HG02678 (cell line): ENCODE results near the gene ALPI.
"Not testable (repeated sequence)": the region's sequence is repeated elsewhere in the genome, so short reads cannot be mapped to it uniquely, and the experiment has no call there.

Experiments used
- ATAC-seq: cut with Tn5 transposase; IDR thresholded peaks from one replicate; pipeline ENCODE4 v1.9.1; 2021; ENCODE audit warnings: mild to moderate bottlenecking, moderate library complexity; ENCODE audit not compliant: unreplicated experiment

The ALPI gene

DNA sequence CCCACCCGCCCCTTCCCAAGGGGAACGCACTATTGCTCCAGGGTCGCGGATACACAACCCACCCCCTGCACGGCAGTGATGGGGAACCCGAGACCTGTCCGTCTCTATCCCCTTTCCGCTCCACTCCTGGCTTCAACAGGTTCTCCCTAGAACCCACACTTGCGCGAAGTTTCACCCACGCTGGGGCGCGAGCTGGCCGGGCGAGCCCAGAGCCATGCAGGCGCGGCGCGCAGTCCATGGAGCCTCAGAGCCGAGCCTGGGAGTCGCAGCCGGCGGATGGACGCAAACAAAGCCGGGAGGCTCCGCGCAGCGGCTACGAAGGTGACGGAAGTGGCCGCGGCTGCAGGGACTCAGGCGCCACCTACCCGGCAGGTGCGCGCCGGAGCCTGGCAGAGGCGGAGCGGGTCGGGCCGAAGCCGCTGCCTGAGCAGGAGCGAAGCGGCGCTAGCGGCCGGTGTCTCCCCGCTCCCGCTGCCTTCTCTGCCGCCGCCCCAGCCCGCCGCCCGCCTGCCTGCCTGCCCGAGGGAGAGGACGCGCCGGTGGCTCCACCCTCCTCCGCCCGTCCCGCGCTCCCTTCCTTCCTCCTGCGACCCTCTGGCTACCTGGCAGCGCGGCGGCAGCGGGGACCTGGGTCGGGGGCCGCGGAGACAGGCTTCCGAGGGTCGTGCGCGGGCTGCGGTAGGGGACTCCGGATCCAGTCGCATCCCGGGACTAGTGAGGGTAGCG, 35.3 kb upstream of the ALPI start:
- no peak for ATAC-seq

DNA sequence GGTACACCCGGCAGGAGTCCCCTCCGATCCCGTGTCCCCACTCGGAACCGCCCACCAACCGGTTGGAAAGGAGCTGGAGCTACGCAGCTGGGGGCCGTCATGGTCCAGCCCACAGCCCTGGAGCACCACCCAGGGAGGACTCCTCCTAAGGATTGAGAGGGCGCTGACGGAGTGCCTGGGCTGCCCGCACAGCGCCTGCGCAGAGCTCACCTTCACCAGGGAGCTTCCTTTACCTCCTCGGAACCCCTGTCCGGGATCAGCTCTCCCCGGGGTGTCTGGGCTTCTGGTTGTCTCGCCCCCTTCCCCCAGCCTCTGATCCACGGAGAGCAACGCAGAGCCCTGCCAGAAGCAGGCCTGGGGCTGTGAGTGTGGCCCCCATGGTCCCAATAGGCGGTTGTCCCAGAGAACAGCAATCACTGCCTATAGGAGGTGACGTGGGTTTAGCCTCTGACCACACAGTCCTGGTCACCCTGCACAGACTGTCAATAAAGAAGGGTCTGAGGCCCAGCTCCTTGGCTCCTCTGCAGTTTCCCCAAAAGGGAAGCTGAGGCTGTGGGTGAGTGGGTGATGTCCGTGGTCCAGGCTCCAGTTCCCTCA, 34.7 kb upstream of the ALPI start:
- no peak for ATAC-seq

DNA sequence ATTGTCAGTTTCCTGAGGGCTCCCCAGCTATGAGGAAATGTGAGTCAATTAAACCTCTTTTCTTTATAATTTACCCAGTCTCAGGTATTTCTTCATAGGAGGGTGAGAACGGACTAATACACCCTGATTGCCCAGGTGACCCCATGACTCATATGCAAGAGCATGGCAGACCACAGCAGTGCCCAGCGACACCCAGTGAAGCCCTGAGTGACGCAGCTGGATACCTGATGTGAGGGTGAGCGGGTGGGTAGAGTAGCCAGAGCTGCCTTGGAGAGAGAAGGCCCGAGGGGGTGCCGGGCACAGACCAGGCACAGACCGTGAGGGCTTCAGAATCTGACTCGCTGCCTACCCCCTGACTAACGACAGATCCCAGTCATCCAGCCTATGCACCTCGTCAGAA, 33.9 kb upstream of the ALPI start:
- ATAC-seq = no peak

DNA sequence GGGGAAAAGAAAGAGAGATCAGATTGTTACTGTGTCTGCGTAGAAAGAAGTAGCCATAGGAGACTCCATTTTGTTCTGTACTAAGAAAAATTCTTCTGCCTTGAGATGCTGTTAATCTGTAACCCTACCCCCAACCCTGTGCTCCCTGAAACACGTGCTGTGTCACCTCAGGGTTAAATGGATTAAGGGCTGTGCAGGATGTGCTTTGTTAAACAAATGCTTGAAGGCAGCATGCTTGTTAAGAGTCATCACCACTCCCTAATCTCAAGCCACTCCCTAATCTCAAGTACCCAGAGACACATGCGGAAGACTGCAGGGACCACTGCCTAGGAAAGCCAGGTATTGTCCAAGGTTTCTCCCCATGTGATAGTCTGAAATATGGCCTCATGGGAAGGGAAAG, 33.0 kb upstream of the ALPI start:
- not testable (repeated sequence) for ATAC-seq

DNA sequence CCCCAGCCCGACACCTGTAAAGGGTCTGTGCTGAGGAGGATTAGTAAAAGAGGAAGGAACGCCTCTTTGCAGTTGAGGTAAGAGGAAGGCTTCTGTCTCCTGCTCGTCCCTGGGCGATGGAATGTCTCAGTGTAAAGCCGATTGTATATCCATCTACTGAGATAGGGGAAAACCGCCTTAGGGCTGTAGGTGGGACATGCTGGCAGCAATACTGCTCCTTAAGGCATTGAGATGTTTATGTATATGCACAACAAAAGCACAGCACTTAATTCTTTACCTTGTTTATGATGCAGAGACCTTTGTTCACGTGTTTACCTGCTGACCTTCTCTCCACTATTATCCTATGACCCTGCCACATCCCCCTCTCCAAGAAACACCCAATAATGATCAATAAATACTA, 32.5 kb upstream of the ALPI start:
- ATAC-seq = not testable (repeated sequence)

DNA sequence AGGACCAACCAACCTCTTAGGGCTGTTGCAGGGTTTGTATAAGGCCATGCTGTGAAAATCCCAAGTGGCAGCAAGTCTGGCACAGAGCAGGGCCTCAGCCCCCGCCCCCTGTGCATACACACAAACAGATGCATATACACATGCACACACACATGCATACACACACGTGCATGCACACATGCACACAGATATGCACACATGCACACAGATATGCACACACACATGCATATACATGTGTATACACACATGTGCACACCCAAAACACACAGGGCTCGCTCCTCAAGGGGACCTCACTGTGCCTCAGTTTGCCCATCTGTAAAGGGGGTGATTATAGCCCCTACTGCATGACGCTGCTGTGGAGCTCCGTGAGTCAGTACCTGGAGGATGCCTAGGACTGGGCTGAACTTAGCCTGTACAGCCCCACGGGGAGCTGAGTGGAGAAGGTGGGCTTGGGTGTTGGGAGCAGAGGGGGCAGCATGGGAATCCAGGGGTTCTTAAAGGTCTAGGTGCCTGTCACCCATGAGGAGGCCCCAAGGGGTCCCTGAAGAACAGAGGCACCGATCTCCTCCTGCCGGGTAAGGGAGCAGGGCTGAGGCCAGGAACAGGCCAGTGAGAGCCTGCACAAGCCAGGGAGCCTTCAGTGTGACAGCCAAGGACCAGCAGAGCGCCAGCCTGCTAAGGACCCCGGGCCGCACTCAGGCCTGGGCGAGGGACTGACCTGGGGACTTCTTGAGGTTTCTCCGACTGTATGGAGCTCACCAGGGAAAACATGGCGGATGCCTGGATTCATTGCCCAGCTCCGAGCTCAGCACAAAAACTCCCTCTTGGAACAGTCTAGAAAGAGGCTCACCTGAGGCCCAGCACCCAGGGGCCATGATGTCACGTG, 24.0 kb upstream of the ALPI start:
- ATAC-seq = no peak

DNA sequence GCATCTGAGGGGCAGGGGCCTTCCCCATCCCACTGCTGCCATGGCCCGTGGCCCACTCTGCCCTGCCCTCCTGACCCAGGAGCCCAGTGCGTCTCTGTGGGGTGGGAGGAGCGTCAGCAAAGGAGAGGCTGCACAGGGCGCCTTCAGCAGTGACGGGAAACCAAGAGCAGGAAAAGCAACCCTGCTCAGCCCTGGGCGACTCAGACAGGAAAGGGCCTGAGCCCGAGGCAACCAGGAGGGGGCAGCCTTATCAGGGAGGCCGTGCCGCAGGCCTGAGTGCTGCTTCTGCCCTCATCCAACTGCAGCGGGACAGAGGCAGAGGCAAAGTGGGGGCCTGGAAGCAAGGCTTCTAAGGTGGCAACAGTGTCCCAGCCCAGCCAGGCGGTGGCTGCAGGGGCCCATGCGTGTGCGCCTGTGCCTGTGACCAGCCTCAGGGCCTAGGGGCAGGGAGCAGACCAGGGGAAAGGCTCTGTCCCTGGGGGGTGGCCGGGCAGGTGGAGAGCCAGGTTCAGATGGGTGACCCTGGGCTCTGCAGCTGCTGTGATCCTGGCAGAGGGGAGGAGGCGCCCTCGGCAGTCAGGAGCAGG, 23.3 kb upstream of the ALPI start:
- ATAC-seq = no peak

DNA sequence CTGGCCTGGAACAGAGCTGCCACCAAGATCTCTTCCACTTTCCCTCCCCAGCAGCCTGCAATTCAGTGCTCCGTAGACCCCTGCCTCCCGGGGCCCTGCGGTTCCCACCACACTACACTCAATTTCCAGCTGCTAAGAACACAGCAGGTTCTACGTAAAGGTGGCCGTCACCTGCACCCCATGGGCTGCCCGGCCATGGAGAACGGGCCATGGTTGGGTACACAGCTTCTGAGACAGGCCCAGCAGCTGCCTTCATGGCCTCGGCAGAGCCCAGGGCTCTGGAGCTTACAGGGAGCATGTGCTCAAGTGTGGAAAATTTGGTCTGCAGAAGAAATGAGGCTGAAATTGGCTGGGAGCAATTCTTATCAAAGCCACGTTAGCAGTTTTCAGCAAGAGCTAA, 22.3 kb upstream of the ALPI start:
- ATAC-seq = not testable (repeated sequence)

DNA sequence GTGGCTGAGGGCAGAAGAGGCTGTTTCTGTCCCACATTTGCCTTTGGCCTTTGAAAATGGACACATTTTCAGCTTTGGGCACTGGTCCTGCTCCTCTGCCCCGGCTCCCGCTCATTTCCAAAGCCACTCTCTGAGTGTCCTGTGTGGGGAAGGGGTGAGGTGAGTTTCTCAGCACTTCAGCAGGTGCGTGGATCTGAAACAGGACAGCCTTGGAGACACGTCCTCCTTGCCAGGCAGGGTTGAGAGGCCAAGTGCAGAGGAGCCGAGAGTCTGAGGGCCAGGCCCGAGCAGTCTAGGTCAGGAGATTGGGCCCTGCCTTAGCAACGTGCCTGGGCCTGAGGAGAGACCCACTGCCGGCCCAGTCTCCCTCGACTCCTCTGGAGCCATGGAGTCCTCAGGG, 21.9 kb upstream of the ALPI start:
- ATAC-seq = no peak

DNA sequence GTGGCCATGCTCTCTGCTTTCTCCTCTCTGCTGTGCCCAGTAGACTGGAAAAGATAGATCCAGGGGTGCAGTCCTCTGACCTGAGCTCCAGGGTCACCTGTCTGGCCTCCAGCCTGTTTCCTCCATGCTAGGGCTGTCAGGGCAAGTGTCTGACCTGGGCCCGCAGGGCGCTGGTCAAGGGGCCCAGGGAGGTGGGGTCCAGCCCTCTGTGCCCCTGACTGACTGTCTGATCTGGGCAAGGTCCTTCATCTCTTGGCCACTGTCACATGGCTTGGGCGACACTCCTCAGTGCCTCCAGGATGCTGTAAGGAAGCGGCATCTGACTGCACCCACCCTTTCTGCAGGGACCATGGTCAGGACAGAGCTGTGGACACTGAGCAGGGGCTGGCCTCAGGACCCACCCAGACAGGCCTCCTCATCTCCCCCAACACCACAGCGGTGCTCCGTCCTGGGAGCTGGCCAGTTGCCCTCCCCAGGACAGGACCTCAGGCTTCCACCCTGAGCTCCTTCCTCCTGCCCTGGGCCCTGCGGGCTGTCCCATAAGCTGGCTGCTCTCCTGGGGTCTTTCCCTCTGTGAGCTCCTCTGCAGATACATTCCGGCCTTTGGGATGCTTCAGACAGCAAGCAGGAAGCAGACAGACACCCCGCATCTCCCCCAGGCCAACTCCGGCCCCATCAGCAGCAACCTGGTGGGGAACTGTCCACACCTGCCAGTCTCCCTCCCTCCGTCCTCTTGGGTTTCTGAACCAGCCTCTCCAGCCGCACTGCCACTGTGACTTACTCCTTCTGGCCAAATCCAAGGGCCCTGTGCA, 21.2 kb upstream of the ALPI start:
- ATAC-seq = no peak

DNA sequence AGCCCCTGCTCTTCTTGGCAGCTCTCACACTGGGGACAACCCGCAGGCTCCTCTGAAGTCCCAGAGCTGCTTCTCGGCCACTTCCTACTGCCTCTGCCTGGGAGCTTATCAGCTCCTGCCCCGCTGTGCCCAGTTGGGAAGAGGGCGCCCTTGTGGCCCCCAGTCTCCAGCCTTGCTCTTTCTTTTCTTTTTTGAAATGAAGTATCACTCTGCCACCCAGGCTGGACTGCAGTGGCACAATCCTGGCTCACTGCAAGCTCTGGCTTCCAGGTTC, 20.6 kb upstream of the ALPI start:
- no peak for ATAC-seq

DNA sequence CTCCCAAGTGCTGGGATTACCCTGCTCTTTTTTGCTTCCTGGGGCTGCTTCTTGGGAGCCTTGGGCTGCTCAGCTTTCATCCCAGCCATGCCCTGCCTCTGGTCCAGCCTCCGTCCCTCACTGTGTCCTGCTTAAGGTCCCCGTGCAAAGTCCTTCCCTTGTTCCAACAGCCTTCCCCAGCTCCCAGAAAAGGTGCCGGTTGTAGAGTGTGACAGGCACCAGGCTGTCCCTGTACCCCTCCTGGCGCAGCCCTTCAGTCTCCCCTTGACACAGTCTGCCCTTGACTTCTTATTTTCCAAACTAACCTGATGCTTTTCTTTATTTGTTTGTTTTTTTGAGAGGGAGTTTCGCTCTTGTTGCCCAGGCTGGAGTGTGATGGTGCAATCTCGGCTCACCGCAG, 20.1 kb upstream of the ALPI start:
- no peak for ATAC-seq

DNA sequence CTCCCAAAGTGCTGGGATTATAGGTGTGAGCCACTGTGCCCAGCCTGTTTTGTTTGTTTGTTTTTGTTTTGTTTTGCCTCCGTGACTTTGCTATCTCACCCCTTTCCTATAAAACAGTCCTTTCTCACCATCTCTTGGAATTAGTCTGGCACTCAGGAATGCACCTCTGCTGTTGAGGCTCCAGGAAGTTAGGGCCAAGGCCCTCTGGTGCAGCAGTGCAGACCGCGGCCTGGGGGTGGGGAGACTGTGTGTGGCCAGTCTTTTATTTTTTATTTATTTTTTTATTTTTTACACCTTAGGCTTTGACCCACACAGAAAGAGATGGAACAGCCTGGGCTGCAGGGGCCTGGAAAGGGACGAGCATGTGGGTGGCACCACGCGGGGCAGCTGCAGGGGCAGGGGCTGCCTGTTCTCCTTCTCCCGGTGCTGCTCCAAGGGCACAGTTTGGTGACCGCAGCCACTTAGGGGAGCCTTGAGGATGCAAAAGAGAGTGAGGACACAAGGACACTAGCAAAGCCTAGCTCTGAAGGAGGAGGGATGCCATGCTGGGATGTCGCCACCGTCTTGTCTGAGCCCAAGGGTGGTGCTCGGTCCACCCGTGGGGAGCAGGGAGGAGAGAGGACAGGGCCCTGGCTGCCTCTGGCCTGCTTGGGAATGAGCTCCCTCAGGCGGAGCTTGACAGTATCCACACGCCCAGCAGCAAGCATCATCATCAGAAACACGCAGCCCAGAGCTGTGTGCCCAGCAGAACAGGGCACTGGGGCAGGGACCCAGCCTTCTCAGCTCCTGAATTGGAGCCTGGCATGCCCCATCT, 19.4 kb upstream of the ALPI start:
- ATAC-seq = no peak

DNA sequence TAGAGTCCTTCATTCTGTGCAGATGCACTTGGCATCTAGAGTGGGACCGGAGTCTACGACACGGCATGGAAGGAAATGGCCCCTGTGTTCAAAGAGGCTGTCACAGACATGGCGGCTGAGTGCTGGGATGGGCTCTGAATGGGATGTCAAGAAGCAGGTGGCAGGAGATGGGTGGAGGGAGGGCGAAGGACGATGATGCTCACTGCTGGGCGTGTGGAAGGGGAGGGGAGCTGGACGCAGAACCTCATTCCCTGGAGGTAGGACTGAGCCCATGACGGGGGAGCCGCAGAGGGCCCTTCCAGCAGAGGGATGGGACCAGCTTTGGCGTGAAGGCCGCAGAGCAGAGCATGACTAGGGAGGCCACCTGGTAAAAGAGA, 18.8 kb upstream of the ALPI start:
- ATAC-seq = no peak

DNA sequence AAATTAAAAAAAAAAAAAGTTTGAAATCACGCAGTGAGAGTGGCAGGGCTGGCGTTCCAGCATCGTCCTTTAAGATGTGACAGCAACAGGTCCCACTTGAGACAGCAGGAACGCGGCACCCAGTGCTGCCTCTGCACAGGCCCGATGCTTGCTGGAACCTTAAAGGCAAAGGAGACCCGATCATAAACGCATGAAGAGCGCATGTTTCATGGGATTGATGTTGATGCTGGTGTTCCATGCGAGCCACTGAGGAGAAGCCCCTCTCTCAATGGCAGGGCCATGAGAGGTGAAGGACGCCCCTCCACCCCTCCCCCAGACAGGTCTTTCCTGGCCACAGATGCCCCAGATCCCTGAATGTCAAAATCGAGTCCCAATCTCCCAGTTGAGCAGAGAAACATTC, 17.9 kb upstream of the ALPI start:
- no peak for ATAC-seq

DNA sequence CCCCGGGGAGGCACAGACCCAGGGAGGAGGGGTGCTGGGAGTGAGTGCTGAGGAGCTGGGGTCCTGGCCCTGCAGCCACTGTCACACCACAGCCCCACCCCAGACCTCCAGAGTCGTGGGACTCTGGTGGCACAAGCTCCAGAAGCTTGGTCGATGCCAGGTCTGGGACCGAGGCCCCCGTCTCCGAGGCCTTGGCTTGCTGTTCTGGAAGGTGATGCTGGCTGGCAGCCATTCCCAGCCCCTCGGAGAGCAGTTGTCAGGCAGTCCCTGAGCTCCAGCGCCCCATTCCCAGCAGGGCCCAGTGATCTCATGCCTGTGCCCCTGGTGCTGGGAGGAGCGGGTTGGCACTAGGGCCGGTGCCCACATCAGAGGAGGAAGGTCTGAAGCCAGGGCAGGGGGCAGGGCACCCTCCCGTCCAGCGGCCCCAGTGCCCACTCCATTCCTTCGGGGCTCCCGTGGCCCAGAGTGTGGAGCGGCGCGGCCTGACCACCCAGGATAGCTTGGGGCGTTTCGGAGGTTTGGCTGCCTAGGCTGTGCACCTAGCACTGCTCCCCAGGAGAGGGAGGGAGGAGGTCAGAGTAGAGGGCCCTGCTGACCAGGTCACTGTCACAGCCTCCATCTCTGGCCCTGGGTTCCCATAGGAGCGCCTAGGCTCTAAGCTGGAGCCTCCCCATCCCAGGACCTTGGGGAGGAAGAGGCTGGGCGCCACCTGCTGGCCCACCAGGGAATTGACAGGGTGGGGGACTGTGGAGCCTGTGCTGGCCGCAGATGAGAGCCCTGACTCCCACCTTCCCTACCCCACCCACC, 16.8 kb upstream of the ALPI start:
- ATAC-seq = no peak

DNA sequence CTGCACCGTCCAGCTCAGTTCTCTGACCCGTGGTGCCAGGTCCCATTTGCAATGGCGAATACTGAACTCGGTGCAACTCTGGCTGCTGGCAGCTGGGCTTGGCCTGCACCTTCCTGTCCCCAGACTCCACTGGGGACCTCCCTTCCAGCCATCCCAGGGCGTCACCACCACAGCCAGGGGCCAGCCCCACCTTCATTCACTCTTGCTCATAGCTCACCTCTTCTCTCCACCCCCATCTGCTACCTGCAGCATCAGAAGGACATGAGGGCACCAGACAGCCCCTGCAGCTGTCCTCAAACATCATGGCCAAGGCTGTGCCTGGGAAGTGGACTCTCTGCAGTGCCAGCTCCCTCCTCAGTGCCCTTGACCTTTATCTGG, 16.2 kb upstream of the ALPI start:
- no peak for ATAC-seq

DNA sequence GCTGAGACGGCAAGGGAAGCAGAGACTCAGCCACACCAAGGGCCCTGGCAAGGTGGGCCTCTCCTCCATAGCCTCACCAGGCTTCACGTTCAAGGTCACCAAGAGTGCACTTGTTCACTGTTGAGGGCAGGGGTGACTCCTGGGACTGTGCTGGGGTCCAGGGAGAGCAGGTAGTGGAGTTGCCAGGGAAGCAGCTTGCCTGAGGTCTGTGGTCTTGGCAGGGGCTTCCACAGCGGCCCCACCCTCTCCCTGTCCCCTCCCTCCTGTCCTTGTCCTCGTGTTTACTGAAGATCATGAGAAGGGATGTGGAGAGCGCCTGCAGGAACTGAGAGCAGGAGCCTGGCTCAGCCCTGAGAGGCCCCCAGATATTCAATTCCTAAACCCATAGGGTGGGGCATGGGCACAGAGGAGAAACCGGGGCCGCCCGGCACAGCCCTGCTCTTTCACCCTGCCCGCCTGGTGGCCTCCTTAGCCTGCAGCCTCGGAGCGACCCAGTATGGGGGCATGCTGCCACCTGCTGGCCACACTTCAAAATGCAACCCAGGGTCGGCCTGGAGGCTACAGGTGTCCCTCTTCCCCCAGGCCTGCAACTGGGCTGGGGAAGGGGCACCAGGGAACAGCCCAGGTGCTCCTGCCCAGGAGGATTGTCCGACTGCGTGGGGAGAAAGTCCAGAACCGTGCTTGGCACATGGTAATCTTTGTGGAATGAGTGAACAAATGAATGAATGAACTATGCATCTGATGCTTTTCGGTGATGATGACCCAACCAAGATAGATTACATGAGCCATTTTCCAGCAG, 15.5 kb upstream of the ALPI start:
- not testable (repeated sequence) for ATAC-seq
